HG02798 (cell line): ENCODE measurements around the gene UFD1.

Source experiments
- ATAC-seq: cut with Tn5 transposase; IDR thresholded peaks from one replicate; pipeline ENCODE4 v1.9.1; 2021; ENCODE audit warnings: mild to moderate bottlenecking; ENCODE audit not compliant: unreplicated experiment, poor library complexity

UFD1 gene

DNA sequence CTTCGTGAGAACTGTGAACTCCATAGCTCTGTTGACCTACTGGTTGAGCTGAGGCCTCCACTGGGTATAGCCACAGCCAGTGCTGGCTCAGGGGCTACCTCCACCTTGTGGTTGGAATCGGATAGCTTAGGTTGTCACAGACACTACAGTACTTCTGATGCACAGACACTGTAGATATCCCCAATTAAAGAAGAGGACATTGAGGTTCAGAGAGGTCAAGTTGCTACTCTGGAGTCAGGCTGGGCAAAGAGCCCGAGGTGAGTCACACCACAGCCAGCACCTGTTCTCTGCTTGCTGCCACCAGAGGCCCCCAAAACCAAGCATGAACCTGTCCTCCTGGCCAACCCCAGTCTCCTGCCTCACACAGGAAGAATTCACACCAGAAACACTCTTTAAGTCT is 5.4 kb downstream of the UFD1 start:
- ATAC-seq = no peak

DNA sequence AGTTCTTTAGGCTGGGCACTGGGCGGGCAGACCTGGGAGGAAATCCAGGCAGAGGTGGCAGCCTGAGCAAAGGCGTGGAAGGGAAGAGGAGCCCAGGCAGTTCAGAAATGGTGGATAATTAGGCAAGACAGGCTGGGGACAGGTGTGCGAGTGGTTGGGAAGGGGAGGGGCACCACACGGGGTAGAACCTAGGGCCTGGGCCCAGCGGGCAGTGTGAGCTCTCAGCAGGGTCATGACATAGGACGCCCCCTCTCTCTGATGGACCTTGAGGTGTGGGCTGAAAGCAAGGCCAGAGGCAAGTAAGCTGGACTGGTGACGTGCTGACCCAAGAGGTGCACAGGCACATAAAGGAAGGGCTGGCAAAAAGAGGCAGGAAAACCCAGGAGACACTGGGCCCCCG is 6.8 kb downstream of the UFD1 start:
- no peak for ATAC-seq

DNA sequence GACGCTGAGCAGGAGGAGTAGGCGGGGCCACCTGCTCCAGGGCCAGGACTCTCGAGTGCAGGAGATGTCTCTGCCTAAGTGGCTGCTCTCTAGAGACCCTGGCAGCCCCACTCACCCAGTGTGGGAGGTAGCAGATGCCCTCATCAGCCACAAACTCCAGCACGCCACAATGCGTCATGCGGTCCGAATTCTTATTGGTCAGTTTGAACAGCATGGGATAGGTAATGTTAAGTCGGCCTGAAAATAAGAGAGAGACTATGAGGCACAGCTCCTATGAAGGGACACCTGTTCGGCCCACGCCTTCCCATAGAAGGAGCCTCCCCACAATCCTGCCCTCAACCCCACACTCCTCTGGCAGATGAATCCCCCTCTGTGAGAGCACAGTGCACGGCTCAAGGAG is 7.4 kb downstream of the UFD1 start:
- no peak for ATAC-seq

DNA sequence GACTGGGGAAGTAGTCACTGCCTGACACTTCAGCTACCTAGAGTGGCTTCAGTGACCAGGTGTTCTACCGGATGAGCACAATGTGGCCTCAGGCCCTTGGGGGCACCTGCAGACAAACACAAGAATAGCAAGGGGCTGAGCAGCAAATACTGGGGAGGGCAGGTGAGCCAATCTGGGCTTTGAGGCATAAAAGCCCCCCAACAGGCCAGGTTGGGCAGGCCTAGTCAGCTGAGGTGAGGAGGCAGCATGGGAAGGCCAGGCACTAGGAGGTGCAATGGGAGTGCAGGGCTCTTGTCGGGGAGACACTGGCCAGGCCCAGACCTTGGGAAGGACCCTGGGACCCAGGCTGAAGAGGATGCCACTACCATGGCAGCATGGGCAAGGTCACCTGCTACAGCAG is 9.0 kb downstream of the UFD1 start:
- ATAC-seq = no peak

DNA sequence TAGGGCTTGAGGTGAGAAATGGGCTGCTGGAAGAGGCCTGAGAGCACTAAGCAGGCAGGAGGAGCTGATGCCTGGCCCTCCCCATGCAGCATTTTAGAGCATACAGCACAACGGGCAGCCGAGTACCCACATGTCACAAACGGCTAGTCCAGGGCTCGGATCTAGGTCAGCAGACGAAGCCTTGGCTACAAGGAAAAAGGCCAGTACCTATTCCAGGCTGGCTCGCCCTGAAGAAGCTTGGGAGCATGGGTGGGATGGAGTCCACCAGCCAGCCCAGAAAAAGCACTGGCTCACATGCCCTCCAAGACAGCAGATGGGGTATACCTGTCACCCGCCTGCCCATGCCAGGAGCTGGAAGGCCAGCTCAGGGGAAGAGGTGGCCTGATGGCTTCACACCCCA is 9.6 kb downstream of the UFD1 start:
- no peak for ATAC-seq

DNA sequence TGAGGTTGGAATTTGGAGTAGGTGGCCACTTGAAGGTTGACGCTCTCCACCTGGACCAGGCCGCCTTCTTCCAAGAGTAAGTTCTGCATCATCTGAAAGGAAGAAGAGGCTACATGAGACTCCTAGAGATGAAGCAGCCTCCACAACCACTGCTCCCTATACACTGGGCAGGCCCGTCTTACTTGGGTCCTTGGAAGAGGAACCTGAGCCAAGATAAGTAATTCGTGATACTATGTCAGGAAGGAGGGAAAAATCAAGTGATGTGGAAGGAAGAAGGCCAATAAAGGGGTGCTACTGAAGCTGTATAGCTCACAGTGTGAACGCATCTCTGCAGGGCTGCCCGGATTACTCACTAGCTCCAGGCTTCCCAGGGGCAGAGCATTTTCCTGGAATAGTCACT is 11.1 kb downstream of the UFD1 start:
- no peak for ATAC-seq

DNA sequence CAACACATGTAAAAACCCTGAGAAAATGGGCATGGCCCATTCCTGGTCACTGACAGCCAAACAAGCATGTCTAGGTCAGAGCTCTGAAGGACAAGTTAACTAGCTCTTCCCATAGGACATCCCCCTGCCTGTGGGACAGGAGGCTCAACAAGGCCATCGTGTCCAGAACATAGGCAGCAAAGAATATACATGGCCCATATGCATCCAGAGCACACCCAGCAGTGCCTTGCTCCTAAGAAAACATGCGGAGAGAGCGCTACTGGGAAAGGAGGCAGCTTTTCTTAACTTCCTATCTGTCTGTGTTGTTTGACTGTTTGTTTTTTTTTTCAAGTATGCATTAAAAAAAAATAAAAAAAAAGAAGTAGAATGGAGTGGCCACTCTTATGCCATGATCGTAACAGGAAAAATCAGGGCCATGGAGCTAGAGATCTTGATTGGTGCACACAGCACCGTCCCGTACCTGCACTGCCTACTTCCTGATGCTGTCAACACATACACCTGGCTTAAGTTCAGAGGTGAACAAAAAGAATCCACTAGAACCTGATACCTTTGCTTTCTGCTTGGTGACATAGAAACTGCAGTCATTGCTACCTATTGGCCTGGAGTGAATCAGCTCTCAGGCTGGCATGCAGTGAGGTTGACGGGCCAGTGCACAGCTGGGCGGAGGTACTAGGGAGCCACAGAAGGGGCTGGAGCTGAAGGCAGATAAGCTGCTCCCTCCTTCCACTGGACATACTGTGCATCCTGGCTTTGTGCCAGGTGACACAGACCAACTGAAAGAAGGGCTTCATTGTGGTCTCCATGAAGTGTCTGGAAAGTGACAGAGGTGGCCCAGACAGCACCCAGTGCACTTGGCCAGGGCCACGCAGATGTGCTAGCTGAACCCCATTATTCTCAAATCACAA is 11.9 kb downstream of the UFD1 start:
- no peak for ATAC-seq

DNA sequence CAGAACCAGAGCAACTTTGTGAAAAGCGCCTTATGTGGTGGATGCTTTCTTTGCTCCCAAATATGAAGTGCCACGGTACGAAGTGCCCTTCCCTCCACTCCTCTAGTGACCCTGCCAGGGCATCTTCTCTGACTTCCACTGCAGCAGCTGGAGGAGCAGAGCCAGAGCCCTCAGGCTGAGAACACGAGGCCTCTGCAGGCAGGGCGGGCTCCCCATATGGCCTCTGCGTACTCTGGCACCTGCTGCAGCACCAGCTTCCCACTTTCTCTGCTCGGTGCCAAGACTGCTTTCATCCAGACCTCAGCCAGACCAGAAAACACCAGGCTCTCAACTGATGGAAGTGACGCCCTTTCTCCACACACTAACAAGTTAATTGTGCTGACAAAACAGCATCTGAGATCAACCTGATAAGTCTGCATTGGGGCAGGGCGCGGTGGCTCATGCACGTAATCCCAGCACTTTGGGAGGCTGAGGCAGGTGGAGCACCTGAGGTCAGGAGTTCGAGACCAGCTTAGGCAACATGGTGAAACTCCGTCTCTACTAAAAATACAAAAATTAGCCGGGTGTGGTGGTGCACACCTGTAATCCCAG is 12.8 kb downstream of the UFD1 start:
- ATAC-seq = no peak

DNA sequence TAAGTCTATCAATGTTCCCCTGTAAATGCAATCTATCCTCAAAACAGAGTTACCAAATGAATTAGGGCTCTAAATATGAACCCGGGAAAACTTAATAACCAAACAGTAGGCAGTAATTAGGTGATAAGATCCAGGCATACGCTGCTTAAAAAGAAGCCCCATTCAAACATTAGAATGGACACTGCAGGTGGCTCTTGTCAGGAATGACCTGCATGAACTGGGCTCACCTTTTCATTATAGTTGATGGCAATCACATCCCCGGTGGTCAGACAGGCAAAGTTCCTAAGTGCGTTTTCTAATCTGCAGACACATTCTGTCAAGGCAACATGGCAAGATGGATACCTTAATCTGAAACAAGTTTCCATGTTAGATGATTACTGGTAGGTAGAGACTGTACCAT is 14.0 kb downstream of the UFD1 start:
- no peak for ATAC-seq

DNA sequence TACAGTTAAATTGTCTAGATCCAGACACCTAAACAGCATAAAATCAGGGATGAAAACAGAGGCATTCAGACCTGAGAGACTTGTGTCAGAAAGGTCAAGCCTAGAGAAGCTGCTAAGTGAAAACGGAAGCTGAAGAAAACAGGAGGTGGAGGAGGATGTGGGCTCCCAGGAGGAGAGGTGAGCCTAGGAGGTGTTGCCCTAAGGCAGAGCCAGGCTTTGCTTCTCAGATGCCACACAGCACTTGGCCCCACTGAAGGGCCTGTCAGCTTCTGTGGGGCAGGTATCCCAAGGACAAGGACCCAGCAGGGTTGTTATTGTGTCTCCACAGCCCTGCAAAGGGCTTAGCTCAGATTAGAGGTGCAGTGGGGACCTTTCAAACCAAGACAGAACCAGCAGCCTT is 14.4 kb downstream of the UFD1 start:
- ATAC-seq = no peak

DNA sequence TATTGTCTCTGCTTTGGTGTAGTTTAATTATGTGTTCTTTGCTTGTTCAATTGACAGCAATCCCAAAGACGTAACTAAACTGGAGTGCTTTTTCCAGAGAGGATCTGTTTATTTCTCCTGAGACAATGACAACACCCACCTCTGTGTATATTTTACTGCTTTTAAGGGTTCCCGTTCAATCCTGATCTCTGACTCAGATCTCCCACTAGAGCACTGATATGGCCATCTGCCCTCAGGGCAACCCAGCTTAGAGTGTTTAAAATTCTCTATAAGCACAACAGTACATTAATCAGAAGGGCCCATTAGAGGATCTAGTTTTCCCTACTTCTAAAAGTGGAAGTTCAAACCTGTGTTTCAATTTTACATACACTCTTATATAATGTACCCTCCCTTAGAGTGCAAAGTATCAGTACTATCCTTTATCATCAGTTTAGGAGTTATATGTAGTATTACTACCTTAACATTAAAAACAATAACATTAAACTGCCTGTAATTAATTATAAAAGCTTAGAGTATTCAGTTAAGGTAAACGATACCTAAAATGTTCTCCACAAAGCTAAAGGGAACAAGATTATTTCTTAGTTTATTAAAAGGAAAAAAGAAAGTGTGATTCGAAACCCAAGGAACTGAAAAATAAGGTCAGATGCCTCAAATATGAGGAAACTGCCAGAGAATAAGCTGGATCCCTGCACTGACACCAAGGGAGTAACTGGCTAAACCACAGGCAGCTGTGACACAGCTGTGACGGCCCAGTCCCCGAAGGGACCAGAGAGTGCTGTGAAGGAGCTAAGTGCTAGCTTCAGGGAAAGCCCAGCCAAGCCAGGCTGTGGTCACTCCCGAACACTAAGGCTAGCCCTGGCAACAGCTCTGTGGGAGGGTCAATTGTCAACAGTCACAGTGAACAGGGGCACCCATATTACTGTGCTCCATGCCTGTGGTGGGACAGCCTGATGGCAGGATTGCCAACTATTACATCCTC is 15.2 kb downstream of the UFD1 start:
- no peak for ATAC-seq

DNA sequence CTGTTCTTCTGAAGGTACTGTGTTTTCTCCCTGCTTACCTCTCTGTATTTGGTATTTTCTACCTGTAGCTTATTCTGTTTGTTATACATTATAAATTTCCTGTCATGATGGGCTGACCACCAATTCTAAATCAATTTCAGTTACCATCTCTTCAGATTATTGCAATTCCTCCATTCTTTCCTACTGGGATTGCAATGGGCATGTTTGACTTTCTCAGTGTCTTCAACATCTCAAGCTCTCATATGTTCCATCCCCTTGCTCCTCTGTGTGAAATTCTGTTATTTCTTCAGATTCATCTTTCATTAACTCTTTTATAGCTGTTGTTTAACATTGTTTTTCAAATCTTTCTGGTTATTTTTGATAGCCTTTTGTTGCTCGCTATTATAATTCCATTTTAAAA is 16.0 kb downstream of the UFD1 start:
- ATAC-seq = no peak

DNA sequence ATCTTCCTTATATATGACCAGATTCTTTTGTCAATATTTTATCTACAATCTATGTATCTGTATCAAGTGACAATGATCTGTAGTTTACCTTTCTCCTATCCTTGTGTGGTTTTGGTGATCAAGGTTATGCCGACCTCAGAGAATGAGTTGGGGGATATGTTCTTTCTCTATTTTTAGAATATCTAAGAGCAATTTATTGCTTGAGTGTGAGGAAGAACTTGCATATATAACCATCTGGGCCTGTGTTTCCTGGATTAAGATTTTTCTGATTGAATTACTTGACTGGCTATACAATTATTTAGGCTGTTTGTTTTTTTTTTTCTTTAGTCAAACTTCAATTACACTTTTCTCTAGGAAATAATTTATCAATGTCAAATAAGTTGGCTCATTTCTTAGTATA is 17.5 kb downstream of the UFD1 start:
- ATAC-seq = no peak

DNA sequence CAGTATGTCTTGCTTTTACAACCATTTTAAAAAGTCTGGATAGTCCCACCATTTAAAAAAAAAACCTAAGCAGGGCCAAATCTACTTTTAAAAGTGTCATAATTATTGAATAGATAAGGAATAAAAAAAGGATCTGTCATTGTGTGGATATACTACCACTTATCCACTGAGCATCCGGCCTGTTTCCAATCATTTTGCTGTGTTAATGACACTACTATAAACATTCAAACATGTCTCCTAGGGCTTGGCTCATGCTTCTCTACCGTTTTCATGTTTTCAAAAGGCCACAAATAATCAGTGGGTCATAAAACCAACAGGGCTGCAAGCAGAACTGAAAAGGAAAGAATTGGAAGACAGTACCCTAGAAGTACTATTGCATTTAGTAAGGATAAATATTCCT is 19.0 kb downstream of the UFD1 start:
- ATAC-seq = no peak

DNA sequence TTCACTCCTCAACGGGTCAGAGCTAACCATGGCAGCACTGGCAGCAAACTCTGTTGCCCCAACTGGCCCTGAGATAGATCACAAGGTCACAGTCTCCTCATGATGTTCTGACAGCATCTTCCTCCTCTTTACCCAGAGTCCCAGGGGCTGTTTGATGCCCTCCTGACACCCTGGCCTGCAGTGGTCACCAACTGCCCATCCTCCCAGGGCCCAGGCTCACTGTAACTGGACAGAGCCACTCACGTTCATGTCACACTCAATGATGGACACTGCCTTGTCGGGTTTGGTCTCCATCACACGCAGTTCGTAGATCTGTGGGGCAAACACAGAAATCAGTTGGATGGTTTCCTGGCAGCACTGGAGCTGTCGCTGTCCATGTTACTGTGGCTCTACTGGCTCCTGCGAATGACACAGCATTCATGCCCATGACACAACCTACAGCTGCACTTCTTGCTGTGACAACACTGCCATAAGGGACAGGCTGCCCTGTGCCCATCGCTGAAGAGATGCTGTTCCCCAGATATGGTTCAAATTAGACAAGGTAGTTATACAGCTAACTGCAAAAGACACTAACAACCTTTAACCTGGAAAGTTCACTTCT is 21.1 kb downstream of the UFD1 start:
- no peak for ATAC-seq

DNA sequence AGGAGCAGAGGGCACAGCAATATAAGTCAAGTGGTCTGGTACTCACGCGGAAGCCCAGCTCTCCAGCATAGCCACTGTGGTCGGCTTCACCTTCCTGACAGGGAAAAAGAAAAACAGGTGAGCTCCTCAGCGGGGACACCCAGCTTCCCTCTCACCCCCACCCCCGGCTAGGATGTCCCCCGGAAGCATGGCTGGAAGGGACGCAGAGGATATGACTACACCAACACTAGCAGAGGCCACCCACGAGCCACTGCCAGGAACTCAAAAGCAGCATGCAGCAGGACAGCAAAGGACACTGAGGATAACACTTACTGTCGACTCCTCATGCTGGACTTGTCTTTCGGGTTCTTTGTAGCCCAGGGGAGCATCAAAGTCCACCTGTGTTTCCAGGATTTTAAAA is 22.5 kb downstream of the UFD1 start:
- ATAC-seq = no peak

DNA sequence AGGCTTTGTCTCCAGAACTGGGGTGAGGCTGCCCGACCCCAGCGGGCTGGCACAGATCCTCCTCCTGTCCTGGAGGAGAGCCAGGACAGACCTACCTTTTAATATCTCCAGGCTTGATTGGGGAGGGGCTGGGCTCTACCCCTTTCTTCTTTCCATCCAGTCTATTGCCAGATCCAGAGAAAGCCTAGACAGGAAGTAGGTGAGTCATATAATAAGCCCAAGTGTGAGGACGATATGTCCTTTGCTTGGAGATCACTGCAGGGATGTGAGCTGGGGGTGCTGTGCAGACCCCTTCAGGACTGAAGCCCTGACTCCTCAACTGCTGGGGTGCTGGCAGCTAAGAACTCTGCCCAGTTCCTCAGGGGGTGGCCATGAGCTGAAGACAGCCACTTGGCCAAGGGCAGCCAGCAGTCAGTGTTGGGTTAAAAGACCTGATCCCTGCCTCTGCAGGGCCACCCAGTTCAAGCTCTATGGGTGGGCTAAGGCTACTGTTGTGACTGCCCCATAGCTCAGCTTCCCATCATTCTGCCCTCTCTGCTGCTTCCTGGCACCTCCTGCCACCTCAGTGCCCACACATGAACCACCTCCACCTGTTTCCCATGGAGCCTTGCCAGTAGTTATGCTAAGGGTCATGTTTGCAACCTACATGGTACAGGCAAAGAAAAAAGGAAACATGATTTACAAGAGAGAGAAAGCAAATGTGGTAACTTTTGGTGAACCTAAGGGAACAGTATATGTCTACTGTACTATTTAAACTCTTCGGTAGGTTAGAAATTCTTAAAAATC is 23.2 kb downstream of the UFD1 start:
- no peak for ATAC-seq

DNA sequence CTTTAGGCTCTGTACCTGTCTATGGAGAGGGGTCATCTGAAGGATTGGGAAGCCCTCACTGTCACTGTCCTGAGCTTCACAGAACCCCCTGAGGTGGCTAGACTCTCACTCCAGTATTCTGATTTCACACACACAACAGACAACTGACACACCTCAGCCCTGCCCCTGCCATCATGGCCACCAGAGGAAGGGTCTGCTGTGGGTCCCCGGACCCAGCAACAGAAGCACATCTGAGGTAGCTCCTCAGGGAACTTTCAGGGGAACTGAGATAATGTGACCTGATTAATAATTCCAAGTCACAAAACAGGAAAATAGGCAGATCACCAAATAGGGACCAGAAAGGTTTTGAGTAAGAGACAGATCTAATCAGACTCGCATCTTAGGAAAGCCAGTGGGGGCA is 24.0 kb downstream of the UFD1 start:
- no peak for ATAC-seq

DNA sequence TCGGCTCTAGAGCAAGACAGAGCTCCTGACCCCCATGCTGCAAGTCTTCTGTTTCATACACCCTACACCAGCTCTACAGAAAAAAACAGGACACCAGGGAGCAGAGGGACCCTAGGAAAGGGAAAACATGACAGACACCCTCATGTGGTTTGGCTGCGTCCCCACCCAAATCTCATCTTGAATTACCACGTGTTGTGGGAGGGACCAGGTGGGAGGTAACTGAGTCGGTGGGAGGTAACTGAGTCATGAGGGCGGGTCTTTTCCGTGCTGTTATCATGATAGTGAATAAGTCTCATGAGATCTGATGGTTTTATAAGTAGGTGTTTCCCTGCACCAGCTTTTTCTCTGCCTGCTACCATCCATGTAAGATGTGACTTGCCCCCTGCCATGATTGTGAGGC is 24.8 kb downstream of the UFD1 start:
- ATAC-seq = no peak

DNA sequence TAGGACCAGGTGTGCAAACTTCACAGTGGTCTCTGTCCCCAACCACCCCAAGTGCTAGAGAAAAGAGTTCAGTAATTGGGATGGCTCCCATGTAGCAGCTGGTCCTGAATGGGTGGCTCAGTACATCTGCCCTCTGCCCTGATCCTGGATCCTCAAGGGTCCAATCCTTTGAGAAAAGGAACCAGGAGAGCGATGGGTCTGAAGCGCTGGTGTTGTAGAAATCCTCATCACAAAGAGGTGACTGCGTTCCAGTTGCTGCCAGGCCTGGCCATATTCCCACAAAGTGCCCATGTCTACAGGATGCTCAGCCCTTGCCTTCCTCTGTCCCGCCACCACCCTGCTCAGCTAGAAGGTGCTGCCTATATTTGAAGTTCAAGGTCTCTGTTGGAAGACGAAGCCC is 25.3 kb downstream of the UFD1 start:
- no peak for ATAC-seq
